DOHH2 (cell line): Measurements from ENCODE around the gene HAND2.

Experiments used
- H3F3A ChIP-seq: fragments of 200-600 bp; sonication (generic), shearing (Covaris generic); 2 replicates; pipeline ENCODE4 v1.6.0; 2016; ENCODE audit warnings: antibody characterized with exemption, mild to moderate bottlenecking; ENCODE audit not compliant: control insufficient read depth, insufficient read depth
- H3K27ac ChIP-seq: fragments of 200-600 bp; sonication (generic); 2 replicates; pipeline ENCODE4 v1.5.1; 2014; ENCODE audit warnings: low read depth, mild to moderate bottlenecking, low read length, moderate library complexity
- H3K27me3 ChIP-seq: fragments of 200-600 bp; sonication (generic); 2 replicates; pipeline ENCODE4 v1.6.1; 2014; ENCODE audit warnings: mild to moderate bottlenecking, low read length, mixed read lengths; ENCODE audit not compliant: control insufficient read depth
- H3K36me3 ChIP-seq: fragments of 200-600 bp; sonication (generic); 2 replicates; pipeline ENCODE4 v1.6.1; 2014; ENCODE audit warnings: mild to moderate bottlenecking, low read length, moderate library complexity, mixed read lengths; ENCODE audit not compliant: control insufficient read depth
- H3K4me1 ChIP-seq: fragments of 200-600 bp; sonication (generic); 2 replicates; pipeline ENCODE4 v1.6.1; 2014; ENCODE audit warnings: mild to moderate bottlenecking, low read length, mixed read lengths; ENCODE audit not compliant: control insufficient read depth
- H3K4me2 ChIP-seq: fragments of 200-600 bp; sonication (generic); 2 replicates; pipeline ENCODE4 v1.6.0; 2014; ENCODE audit warnings: mild to moderate bottlenecking, low read length, moderate library complexity
- H3K4me3 ChIP-seq: fragments of 200-600 bp; sonication (generic); 2 replicates; pipeline ENCODE4 v1.5.1; 2014; ENCODE audit warnings: mild to moderate bottlenecking, low read length, mixed read lengths
- H3K79me2 ChIP-seq: fragments of 200-600 bp; sonication (generic); 2 replicates; pipeline ENCODE4 v1.6.1; 2014; ENCODE audit warnings: mild to moderate bottlenecking, low read length, mixed read lengths; ENCODE audit not compliant: control insufficient read depth
- H3K9me2 ChIP-seq: fragments of 200-600 bp; sonication (generic); replicated peaks from 2 replicates; pipeline ENCODE4 v1.6.1; 2014; ENCODE audit warnings: mild to moderate bottlenecking, low read length, mixed read lengths; ENCODE audit not compliant: control insufficient read depth
- H3K9me3 ChIP-seq: fragments of 200-600 bp; sonication (generic); 2 replicates; pipeline ENCODE4 v1.6.1; 2014; ENCODE audit warnings: antibody characterized with exemption, low read length, mixed read lengths; ENCODE audit not compliant: control insufficient read depth, insufficient read depth
- H4K20me1 ChIP-seq: fragments of 200-600 bp; sonication (generic); 2 replicates; pipeline ENCODE4 v1.6.0; 2014; ENCODE audit warnings: low read depth, mild to moderate bottlenecking, antibody characterized with exemption, low read length, moderate library complexity; ENCODE audit not compliant: control insufficient read depth, insufficient read depth
- CTCF ChIP-seq: fragments of 200-600 bp; sonication (generic); IDR thresholded peaks from one replicate; pipeline ENCODE4 v1.5.1; 2014; ENCODE audit warnings: antibody characterized with exemption, mild to moderate bottlenecking, low read depth, low read length; ENCODE audit not compliant: poor library complexity, severe bottlenecking
- EZH2phosphoT487 ChIP-seq: fragments of 200-600 bp; sonication (generic); IDR thresholded peaks from 2 replicates; pipeline ENCODE4 v1.6.1; 2017; ENCODE audit warnings: borderline replicate concordance, mild to moderate bottlenecking, antibody characterized with exemption, low read length, moderate library complexity, mixed read lengths

HAND2 gene

GRCh38 chr4:173507471-173508385 lies 22.3 kb downstream of the HAND2 start:
- no peaks in the 10 kb centered on the region for H3F3A ChIP-seq
- H3K79me2 ChIP-seq = no peaks in the 10 kb centered on the region
- no peaks in the 10 kb centered on the region for H3K9me3 ChIP-seq
- H3K9me2 ChIP-seq = no peaks in the 10 kb centered on the region
- peaks cover 26% of the 10 kb centered on the region for H3K27me3 ChIP-seq
- peaks cover 24% of the 10 kb centered on the region for H3K4me1 ChIP-seq
- H3K4me3 ChIP-seq = no peak overlapping the region
- no peak overlapping the region for H3K27ac ChIP-seq
- H3K36me3 ChIP-seq = no peaks in the 10 kb centered on the region
- TF ChIP-seq EZH2phosphoT487 (no peak), CTCF (no peak)
- H4K20me1 ChIP-seq = no peaks in the 10 kb centered on the region
- H3K4me2 ChIP-seq = no peak overlapping the region

- Histone ChIP-seq H3K9me3 (no peaks in the 10 kb centered on the region), H3K27me3 (peaks cover 19% of the 10 kb centered on the region), H3K4me1 (peaks cover 24% of the 10 kb centered on the region), H3K79me2 (no peaks in the 10 kb centered on the region), H4K20me1 (no peaks in the 10 kb centered on the region), H3F3A (no peaks in the 10 kb centered on the region), H3K4me2 (peak overlapping the region; percentile 29; the same call in 1 of the 2 replicates), H3K9me2 (no peaks in the 10 kb centered on the region), H3K36me3 (no peaks in the 10 kb centered on the region), H3K27ac (no peak overlapping the region), H3K4me3 (0 out of 2 replicates have a peak overlapping the region, but pooled peaks have one; percentile 2)
- TF ChIP-seq EZH2phosphoT487 = no peak
- TF ChIP-seq CTCF = no peak
Measured at GRCh38 chr4:173506597-173507211, 23.3 kb downstream of the HAND2 start.

GRCh38 chr4:173505924-173506518 lies 24.0 kb downstream of the HAND2 start:
- peak; percentile 91 for TF ChIP-seq CTCF
- TF ChIP-seq EZH2phosphoT487 = no peak
- H4K20me1 ChIP-seq = no peaks in the 10 kb centered on the region
- H3K27ac ChIP-seq = no peak overlapping the region
- H3K79me2 ChIP-seq = no peaks in the 10 kb centered on the region
- H3F3A ChIP-seq = no peaks in the 10 kb centered on the region
- H3K27me3 ChIP-seq = peaks cover 21% of the 10 kb centered on the region
- peaks cover 24% of the 10 kb centered on the region for H3K4me1 ChIP-seq
- H3K9me3 ChIP-seq = no peaks in the 10 kb centered on the region
- no peaks in the 10 kb centered on the region for H3K36me3 ChIP-seq
- no peaks in the 10 kb centered on the region for H3K9me2 ChIP-seq
- H3K4me3 ChIP-seq = no peak overlapping the region
- H3K4me2 ChIP-seq = peak overlapping the region; percentile 29
